Suprapubic skin (tissue), 4 donors: ENCODE results near the gene GAS7. TPM values are rescaled to one million over a fixed set of nuclear protein-coding genes. Genes with fewer than 3 reads are reported as not detected.

Experiments
- DNase-seq, 2 donors: peaks; one replicate each; pipeline ENCODE4 v3.0.0-alpha.2; 2019; ENCODE audit warnings: low spot score in 2 of 2
- H3K27ac ChIP-seq: fragments of 200-600 bp; sonication (generic); one replicate; pipeline ENCODE4 v1.5.1; 2019
- H3K27me3 ChIP-seq: fragments of 200-600 bp; sonication (generic); one replicate; pipeline ENCODE4 v1.5.1; 2019
- H3K36me3 ChIP-seq: fragments of 200-600 bp; sonication (generic); one replicate; pipeline ENCODE4 v1.5.1; 2019
- H3K4me1 ChIP-seq: fragments of 200-600 bp; sonication (generic); one replicate; pipeline ENCODE4 v1.5.1; 2019
- H3K4me3 ChIP-seq: fragments of 200-600 bp; sonication (generic); one replicate; pipeline ENCODE4 v1.5.1; 2019; ENCODE audit warnings: mild to moderate bottlenecking
- H3K9me3 ChIP-seq: fragments of 200-600 bp; sonication (generic); one replicate; pipeline ENCODE4 v1.5.1; 2019
- EP300 ChIP-seq: sonication (generic); formaldehyde crosslinking; IDR thresholded peaks from one replicate; pipeline ENCODE4 v1.6.1; 2017; ENCODE audit warnings: antibody characterized with exemption
- POLR2A ChIP-seq, 2 donors: fragments of 450-650 bp; IDR thresholded peaks; one replicate each; pipeline ENCODE4 v1.6.1; 2017; ENCODE audit warnings: antibody characterized with exemption in 2 of 2, mild to moderate bottlenecking in 2 of 2, moderate library complexity in 2 of 2
- POLR2AphosphoS5 ChIP-seq, 3 donors: sonication (generic); formaldehyde crosslinking; IDR thresholded peaks; one replicate each; pipeline ENCODE4 v1.6.1; 2017; ENCODE audit warnings: antibody characterized with exemption in 3 of 3
- WGBS: methylation state at CpG from one replicate; pipeline ENCODE4 v1.1.5; 2018; 5-methylcytosine and 5-hydroxymethylcytosine counted together
- total RNA-seq, 4 donors: library from RNA; depleted of rRNA; stranded (reverse); fragments of >200 nt; gene quantifications; one replicate each; pipeline ENCODE4 v1.1.0, GENCODE V29; 2016
- TF ChIP-seq, protein P1 (sequence below), 2 donors: fragments of 200-600 bp in 1 of 2; fragments of 450-650 bp in 1 of 2; sonication (generic) in 1 of 2; IDR thresholded peaks; one replicate each; pipeline ENCODE4 v1.5.1; 2016 to 2019; ENCODE audit warnings: antibody characterized with exemption in 2 of 2, mild to moderate bottlenecking in 1 of 2, moderate library complexity in 1 of 2

The GAS7 gene
- total RNA-seq, 4 donors from 2014 or later, result 45.7 to 106 (median 74.2) TPM

DNA sequence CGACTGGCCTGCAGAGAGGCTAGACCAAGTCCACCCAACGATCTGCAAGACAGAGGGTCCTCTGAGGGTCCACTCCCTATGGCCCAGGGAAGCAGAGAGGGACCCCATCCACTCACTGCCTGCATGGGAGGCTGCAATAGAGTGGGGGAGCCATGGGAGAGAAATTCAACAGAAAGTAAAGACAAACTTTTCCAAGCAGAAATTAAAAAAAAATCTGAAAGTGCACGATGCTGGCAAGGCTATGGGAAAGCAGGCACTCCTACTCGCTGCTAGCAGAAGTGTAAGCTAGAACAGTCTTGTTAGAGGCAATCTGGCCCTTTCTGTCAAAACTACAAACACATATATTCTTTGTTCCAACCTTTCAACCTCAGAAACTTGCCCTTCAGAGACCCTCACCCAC, 85.4 kb downstream of the GAS7 start:
- Histone ChIP-seq H3K27me3 (no peaks in the 10 kb centered on the region), H3K27ac (peak overlapping the region; percentile 92), H3K36me3 (no peaks in the 10 kb centered on the region), H3K9me3 (no peaks in the 10 kb centered on the region), H3K4me1 (peaks cover 56% of the 10 kb centered on the region), H3K4me3 (no peak overlapping the region)
- whole genome bisulfite sequencing, result 75% methylated on average over 4 of the region's 4 CpGs
- no peak for DNase-seq
- TF ChIP-seq, protein P1, sequence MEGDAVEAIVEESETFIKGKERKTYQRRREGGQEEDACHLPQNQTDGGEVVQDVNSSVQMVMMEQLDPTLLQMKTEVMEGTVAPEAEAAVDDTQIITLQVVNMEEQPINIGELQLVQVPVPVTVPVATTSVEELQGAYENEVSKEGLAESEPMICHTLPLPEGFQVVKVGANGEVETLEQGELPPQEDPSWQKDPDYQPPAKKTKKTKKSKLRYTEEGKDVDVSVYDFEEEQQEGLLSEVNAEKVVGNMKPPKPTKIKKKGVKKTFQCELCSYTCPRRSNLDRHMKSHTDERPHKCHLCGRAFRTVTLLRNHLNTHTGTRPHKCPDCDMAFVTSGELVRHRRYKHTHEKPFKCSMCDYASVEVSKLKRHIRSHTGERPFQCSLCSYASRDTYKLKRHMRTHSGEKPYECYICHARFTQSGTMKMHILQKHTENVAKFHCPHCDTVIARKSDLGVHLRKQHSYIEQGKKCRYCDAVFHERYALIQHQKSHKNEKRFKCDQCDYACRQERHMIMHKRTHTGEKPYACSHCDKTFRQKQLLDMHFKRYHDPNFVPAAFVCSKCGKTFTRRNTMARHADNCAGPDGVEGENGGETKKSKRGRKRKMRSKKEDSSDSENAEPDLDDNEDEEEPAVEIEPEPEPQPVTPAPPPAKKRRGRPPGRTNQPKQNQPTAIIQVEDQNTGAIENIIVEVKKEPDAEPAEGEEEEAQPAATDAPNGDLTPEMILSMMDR (IDR thresholded peaks at IDR 0.05), result no peak
- TF ChIP-seq POLR2AphosphoS5 (IDR thresholded peaks at IDR 0.05) (no peak), EP300 (no peak), POLR2A (IDR thresholded peaks at IDR 0.05) (no peak)

DNA sequence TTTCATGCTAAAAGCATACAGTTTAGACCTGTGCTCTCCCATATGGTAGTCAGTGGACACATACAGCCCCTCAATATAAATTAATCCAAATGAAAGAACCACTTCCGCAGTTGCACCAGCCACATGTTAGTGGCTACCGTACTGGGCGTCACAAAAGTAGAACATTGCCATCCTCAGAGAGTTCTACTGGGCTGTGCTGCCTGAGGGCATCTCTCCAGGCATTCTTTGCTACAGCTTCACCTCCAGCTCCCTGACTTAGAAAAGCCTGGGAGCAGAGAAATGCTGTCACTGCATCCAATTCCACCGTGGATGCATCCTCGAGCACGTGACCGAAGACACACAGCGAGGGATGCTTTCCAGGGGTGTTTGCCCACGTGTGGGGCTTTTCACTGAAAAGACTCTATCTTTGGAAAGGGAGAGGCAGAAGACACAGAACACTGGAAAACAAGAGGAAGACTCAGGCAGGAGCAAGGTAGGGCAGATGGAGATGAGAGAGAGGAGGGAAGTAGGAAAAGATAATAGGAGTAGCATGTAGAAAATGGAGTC, 86.4 kb downstream of the GAS7 start:
- Histone ChIP-seq H3K27ac (no peak overlapping the region), H3K4me3 (no peak overlapping the region), H3K4me1 (peaks cover 47% of the 10 kb centered on the region), H3K27me3 (no peaks in the 10 kb centered on the region), H3K9me3 (no peaks in the 10 kb centered on the region), H3K36me3 (no peaks in the 10 kb centered on the region)
- no peak for TF ChIP-seq EP300
- DNase-seq, result no peak
- WGBS, result 66% methylated on average over 9 of the region's 9 CpGs

DNA sequence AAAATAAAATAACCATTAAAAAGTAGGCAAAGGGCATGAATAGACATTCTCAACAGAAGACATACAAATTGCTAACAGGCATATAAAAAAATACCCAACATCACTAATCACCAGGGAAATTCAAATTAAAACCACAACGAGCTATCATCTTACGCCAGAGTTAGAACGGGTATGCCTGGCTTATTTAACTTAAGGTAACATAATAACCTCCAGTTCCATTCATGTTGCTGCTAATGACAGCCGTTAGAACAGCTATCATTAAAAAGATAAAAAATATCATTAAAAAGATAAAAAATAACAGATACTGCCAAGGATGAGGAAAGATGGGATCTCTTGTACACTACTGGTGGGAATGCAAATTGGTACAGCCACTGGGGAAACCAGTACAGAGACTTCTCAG, 89.3 kb downstream of the GAS7 start:
- no peak for TF ChIP-seq POLR2AphosphoS5 (IDR thresholded peaks at IDR 0.05)
- TF ChIP-seq, protein P1 (IDR thresholded peaks at IDR 0.05), result no peak
- no peak for TF ChIP-seq EP300
- TF ChIP-seq POLR2A (IDR thresholded peaks at IDR 0.05), result no peak
- Histone ChIP-seq H3K27ac (no peak overlapping the region), H3K27me3 (no peaks in the 10 kb centered on the region), H3K4me3 (no peak overlapping the region), H3K36me3 (no peaks in the 10 kb centered on the region), H3K4me1 (peaks cover 40% of the 10 kb centered on the region), H3K9me3 (no peaks in the 10 kb centered on the region)
- 47% methylated on average over 4 of the region's 4 CpGs for WGBS
- no peak for DNase-seq

DNA sequence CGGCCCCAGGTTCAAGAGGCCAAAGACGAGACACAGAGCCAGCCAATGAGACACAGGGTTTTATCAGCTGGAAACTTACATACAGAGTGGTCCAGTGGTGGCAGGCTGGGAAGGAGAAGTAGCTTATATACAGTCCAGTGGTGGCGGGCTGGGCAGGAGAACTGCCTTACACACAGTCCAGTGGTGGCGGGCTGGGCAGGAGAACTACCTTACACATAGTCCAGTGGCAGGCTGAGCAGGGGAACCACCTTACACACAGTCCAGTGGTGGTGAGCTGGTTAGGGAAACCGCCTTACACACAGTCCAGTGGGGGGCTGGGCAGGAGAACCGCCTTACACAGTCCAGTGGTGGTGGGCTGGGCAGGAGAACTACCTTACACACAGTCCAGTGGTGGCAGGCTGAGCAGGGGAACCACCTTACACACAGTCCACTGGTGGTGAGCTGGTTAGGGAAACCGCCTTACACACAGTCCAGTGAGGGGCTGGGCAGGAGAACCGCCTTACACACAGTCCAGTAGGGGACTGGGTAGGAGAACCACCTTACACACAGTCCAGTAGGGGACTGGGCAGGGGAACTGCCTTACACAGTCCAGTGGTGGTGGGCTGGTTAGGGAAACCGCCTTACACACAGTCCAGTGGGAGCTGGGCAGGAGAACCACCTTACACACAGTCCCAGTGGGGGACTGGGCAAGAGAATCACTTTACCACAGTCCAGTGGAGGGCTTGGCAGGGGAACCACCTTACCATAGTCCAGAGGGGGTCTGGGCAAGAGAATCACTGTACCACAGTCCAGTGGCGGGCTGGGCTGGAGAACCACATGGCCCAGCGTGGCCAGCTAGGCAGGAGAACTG, 90.9 kb downstream of the GAS7 start:
- peaks cover 25% of the 10 kb centered on the region for H3K4me1 ChIP-seq
- peak in 1 of 2 donors; percentile 58 for DNase-seq
- TF ChIP-seq POLR2AphosphoS5 (IDR thresholded peaks at IDR 0.05) (no peak), EP300 (no peak), POLR2A (IDR thresholded peaks at IDR 0.05) (no peak)
- TF ChIP-seq, protein P1 (IDR thresholded peaks at IDR 0.05), result no peak

DNA sequence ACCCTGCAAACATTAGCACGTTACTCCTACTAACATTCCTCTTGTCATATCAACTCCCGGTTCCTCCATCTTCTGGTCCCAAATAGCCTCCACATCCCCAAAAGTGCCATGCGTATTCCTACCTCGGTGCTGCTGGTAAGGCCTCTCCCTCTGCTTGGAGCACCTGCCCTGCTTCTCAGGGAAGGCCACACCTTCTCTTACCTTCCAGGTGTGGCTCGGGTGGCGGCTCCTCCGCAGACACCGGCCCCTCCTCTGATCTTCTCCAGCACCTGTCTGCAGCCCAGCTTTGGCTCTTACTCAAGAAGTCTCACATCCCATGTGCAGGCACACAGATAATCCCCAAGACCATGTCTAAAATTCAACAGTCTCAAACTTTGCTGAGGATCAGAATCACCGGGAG, 92.3 kb downstream of the GAS7 start:
- TF ChIP-seq, protein P1 (IDR thresholded peaks at IDR 0.05), result no peak
- no peak for TF ChIP-seq POLR2AphosphoS5 (IDR thresholded peaks at IDR 0.05)
- TF ChIP-seq POLR2A (IDR thresholded peaks at IDR 0.05), result no peak
- TF ChIP-seq EP300, result no peak
- WGBS, result 66% methylated on average over 9 of the region's 9 CpGs
- Histone ChIP-seq H3K4me1 (peaks cover 20% of the 10 kb centered on the region), H3K9me3 (no peaks in the 10 kb centered on the region), H3K27me3 (no peaks in the 10 kb centered on the region), H3K36me3 (no peaks in the 10 kb centered on the region), H3K27ac (peak overlapping the region; percentile 25), H3K4me3 (no peak overlapping the region)
- no peak for DNase-seq

More for the DNA sequence above, 90.9 kb downstream of the GAS7 start:
- no peak overlapping the region for H3K4me3 ChIP-seq
- no peak overlapping the region for H3K27ac ChIP-seq
- WGBS, result 85% methylated on average over 10 of the region's 11 CpGs
- no peaks in the 10 kb centered on the region for H3K27me3 ChIP-seq
- no peaks in the 10 kb centered on the region for H3K9me3 ChIP-seq
- no peaks in the 10 kb centered on the region for H3K36me3 ChIP-seq
